ENCODE results near the gene MYH7.

MYH7 gene

GRCh38 chr14:23411563-23412525, 23.6 kb downstream of the MYH7 start:
- no peak for TF ChIP-seq CTCF (IDR thresholded peaks at IDR 0.05)

- TF ChIP-seq CTCF (IDR thresholded peaks at IDR 0.05): no peak
Observed at GRCh38 chr14:23409966-23410635, 25.4 kb downstream of the MYH7 start.

- no peak for TF ChIP-seq CTCF (IDR thresholded peaks at IDR 0.05)
Observed at GRCh38 chr14:23409475-23409874, 26.0 kb downstream of the MYH7 start.

- TF ChIP-seq CTCF (IDR thresholded peaks at IDR 0.05): no peak
Observed at GRCh38 chr14:23408307-23408630, 27.2 kb downstream of the MYH7 start.

- no peak for TF ChIP-seq CTCF (IDR thresholded peaks at IDR 0.05)
Observed at GRCh38 chr14:23407516-23408306, 27.7 kb downstream of the MYH7 start, which contains the start of gene MYH6. TSS of gene MYH6 (minus strand) at chr14:23408273. CDS start at chr14:23407223, 1,050 bp downstream.

- TF ChIP-seq CTCF (IDR thresholded peaks at IDR 0.05): no peak
Observed at GRCh38 chr14:23406725-23407355, 28.6 kb downstream of the MYH7 start.

GRCh38 chr14:23406244-23406643, 29.2 kb downstream of the MYH7 start:
- TF ChIP-seq CTCF (IDR thresholded peaks at IDR 0.05): no peak

Measured in LNCAP (cell line).